ENCODE results near the gene AFF2. TPM values are rescaled to one million over a fixed set of nuclear protein-coding genes. Genes with fewer than 3 reads are reported as not detected.
A peak's percentile ranks its signal among the peaks of the same experiment; 100 is the strongest.

AFF2 gene
- total and polyA plus RNA-seq, 8 donors, result 0.10 to 84.0 (median 0.72) TPM; not detected in 3

DNA sequence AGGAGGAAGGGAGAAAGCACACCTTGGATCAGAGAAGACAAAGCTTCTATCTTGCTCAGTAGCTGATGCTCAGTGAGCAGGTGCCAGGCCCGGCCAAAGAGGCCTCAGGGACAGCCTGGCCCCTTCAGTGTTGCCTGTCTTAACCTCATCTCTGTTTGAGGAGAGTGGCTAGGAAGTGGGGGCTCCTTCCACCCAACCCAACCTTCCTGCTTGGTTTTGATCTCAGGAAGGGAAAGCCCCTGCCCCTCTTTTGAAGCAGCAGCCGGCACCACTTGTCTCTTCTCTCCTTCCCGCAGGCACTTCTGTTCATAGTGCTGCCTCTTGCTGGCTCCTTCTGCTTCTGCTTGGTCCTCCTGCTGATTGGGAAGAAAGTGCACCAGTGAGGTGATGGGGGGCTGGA is 2.4 kb upstream of the AFF2 start:
- H3K4me3 ChIP-seq, result no peak overlapping the region
- peaks cover 0 to 33% (median 32%) of the 10 kb centered on the region in 3 donors for H3K27me3 ChIP-seq
- intact Hi-C loops (cut with DNase I; ENCODE audit: low total_unique reads), result no loop called here
- no peak for TF ChIP-seq EP300 (IDR thresholded peaks at IDR 0.05)
- TF ChIP-seq POLR2A (IDR thresholded peaks at IDR 0.05), result no peak
- no peak for TF ChIP-seq POLR2AphosphoS5 (IDR thresholded peaks at IDR 0.05)
- TF ChIP-seq, protein P1, sequence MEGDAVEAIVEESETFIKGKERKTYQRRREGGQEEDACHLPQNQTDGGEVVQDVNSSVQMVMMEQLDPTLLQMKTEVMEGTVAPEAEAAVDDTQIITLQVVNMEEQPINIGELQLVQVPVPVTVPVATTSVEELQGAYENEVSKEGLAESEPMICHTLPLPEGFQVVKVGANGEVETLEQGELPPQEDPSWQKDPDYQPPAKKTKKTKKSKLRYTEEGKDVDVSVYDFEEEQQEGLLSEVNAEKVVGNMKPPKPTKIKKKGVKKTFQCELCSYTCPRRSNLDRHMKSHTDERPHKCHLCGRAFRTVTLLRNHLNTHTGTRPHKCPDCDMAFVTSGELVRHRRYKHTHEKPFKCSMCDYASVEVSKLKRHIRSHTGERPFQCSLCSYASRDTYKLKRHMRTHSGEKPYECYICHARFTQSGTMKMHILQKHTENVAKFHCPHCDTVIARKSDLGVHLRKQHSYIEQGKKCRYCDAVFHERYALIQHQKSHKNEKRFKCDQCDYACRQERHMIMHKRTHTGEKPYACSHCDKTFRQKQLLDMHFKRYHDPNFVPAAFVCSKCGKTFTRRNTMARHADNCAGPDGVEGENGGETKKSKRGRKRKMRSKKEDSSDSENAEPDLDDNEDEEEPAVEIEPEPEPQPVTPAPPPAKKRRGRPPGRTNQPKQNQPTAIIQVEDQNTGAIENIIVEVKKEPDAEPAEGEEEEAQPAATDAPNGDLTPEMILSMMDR (IDR thresholded peaks at IDR 0.05), result no peak
- H3K36me3 ChIP-seq, result no peaks in the 10 kb centered on the region
- peak in 1 of 2 donors; percentile 3 for DNase-seq
- no peaks in the 10 kb centered on the region for H3K9me3 ChIP-seq
- 55 to 83% (median 60%) methylated on average over 2 to 3 of the region's 3 CpGs for WGBS, 5 donors
- H3K27ac ChIP-seq, result no peak overlapping the region
- peaks cover 4 to 19% (median 10%) of the 10 kb centered on the region in 4 donors for H3K4me1 ChIP-seq

DNA sequence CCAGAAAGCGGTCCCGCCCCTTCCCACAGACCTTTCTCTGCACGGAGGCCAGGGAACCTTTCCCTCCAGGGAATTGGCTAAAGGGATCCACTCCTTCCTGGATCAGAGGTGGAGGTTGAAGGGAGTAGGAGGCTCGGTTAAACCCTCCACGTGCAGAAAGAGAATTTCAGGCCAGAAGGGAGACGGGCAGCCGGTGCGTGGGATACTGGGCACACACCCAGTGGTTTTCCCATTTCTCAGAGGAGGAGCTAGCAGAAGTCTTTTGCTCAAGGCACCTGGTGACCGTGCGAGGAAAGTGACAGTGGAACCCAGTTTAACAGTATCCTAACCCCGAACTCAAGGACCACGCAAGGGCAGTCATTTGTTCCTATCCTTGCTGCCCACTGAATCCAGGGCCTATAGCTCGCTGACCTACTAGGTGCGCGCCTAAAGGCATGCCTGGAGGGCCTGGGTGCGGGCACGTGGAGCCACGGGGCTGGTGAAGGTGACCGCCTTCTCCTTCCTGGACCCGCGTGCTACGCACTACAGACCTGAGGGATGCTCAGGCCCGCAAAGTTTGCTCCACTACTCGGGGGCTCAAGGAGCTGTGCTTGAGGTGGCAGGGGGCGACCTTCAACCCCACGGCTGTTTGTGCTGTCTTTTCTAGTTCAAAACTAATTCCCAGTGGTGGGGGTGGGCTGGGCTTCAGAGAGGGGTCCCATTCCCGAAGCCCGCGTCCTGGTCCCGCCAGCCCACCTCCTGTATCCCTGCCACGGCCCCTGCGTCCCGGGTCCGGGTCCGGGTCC is 587 bp upstream of the AFF2 start:
- Histone ChIP-seq H3K27me3 (peaks cover 0 to 51% (median 46%) of the 10 kb centered on the region in 3 donors), H3K9me3 (no peaks in the 10 kb centered on the region), H3K4me1 (peaks cover 4 to 19% (median 10%) of the 10 kb centered on the region in 4 donors), H3K36me3 (no peaks in the 10 kb centered on the region), H3K27ac (no peak overlapping the region), H3K4me3 (peak overlapping the region in 1 of 4 donors; percentile 53)
- 44 to 64% (median 60%) methylated on average over 8 to 35 of the region's 35 CpGs for WGBS, 5 donors
- intact Hi-C loops (cut with DNase I; ENCODE audit: low total_unique reads), result no loop called here
- DNase-seq, result peak in 1 of 2 donors; percentile 3
- no peak for TF ChIP-seq EP300 (IDR thresholded peaks at IDR 0.05)
- TF ChIP-seq POLR2AphosphoS5 (IDR thresholded peaks at IDR 0.05), result no peak
- TF ChIP-seq, protein P1 (IDR thresholded peaks at IDR 0.05), result no peak
- TF ChIP-seq POLR2A (IDR thresholded peaks at IDR 0.05), result no peak

DNA sequence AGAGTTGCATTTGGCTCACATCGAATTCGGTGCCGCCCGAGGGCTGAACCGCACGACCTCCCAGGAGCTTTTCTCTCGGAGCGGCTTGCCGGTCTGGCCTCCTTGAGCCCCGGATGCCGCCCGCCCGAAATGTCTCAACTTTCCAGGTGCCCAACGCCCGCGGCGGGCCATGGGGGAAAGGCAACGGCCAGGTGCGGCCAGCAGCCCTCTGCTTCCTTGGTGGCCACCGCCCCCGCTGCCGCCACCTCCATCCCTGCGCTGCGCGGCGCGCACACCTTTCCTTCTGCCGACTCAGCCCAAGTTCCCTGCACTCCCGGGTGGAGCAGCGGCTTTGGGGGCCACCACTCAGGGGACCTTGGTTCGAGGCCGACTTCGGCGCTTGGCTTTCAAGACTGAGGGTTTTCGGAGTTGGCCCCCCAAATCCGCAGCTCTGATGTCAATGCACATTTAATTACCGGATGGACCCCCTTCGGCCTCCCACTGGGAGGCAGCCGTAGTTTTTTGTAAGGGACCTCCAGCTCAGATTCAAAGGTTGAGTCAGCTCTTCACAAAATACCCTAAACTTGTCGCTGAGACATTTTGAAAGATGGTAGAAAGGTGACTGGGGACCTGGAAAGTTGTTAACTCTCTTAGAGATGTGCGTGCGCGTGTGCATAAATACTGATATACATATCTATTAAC is 1.1 kb downstream of the AFF2 start:
- peaks cover 4 to 19% (median 10%) of the 10 kb centered on the region in 4 donors for H3K4me1 ChIP-seq
- DNase-seq, result peak in 1 of 2 donors; percentile 36
- H3K27ac ChIP-seq, result no peak overlapping the region
- no peaks in the 10 kb centered on the region for H3K9me3 ChIP-seq
- H3K36me3 ChIP-seq, result no peaks in the 10 kb centered on the region
- H3K4me3 ChIP-seq, result peak overlapping the region; percentile 38 to 53 (median 46)
- H3K27me3 ChIP-seq, result peaks cover 0 to 55% (median 47%) of the 10 kb centered on the region in 3 donors
- intact Hi-C loops (cut with DNase I; ENCODE audit: low total_unique reads), result no loop called here
- TF ChIP-seq POLR2AphosphoS5 (IDR thresholded peaks at IDR 0.05), result no peak
- TF ChIP-seq, protein P1 (IDR thresholded peaks at IDR 0.05), result no peak
- no peak for TF ChIP-seq EP300 (IDR thresholded peaks at IDR 0.05)
- TF ChIP-seq POLR2A (IDR thresholded peaks at IDR 0.05), result no peak
- 4 to 53% (median 28%) methylated on average over 4 to 43 of the region's 43 CpGs for WGBS, 5 donors

DNA sequence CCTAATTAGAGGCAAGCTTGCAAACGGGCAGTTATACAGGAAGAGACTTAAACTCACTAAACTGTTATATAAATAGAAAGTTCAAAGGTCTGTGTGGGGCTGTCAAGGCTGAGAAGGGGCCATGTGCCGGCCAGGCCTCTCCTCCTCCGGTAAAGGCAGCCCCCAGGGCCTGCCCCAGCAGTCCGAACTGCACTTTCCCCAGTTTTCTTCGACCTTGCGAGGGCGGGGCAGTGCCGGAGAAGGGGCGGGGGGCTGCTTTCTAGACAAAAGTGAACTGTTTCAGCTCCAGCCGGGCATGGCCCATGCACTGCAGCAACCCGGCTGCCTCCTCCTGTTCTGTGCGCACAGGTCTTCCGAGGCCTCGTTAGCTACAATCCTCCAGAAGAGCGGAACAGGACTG is 4.1 kb downstream of the AFF2 start:
- TF ChIP-seq POLR2AphosphoS5 (IDR thresholded peaks at IDR 0.05) (no peak), EP300 (IDR thresholded peaks at IDR 0.05) (no peak), POLR2A (IDR thresholded peaks at IDR 0.05) (no peak)
- TF ChIP-seq, protein P1 (IDR thresholded peaks at IDR 0.05), result no peak
- no peaks in the 10 kb centered on the region for H3K36me3 ChIP-seq
- peak in 1 of 2 donors; percentile 8 for DNase-seq
- no peak overlapping the region for H3K4me3 ChIP-seq
- H3K4me1 ChIP-seq, result peaks cover 4 to 19% (median 10%) of the 10 kb centered on the region in 4 donors
- intact Hi-C loops (cut with DNase I; ENCODE audit: low total_unique reads), result no loop called here
- H3K27ac ChIP-seq, result no peak overlapping the region
- no peaks in the 10 kb centered on the region for H3K9me3 ChIP-seq
- 55 to 72% (median 60%) methylated on average over 12 to 15 of the region's 15 CpGs for WGBS, 5 donors
- peaks cover 0 to 55% (median 47%) of the 10 kb centered on the region in 3 donors for H3K27me3 ChIP-seq
